ENCODE data around the gene SLC35B2. TPM values are rescaled to one million over a fixed set of nuclear protein-coding genes. Genes with fewer than 3 reads are reported as not detected.
A peak's percentile ranks its signal among the peaks of the same experiment; 100 is the strongest.

Gene SLC35B2
- total RNA-seq, 1 experiment from 2014 or later: 28.9 TPM

GRCh38 chr6:44216677-44217331 is 40.5 kb downstream of the SLC35B2 start, which contains the start of gene MYMX (continued):
- TF ChIP-seq ERG (CRISPR knock-in tag; IDR thresholded peaks at IDR 0.05) (no peak), ZNF281 (CRISPR knock-in tag; IDR thresholded peaks at IDR 0.05) (no peak), ETV6 (CRISPR knock-in tag; IDR thresholded peaks at IDR 0.05) (0 out of 2 replicates have a peak, but pooled peaks have one; percentile 46)

GRCh38 chr6:44214307-44214706 is 43.0 kb downstream of the SLC35B2 start:
- DNase-seq (ENCODE audit: low spot score) (no peak), ATAC-seq (no peak)
- H3K27me3 Mint-ChIP-seq (ENCODE audit: low read depth): no peaks in the 10 kb centered on the region
- CTCF ChIA-PET: interaction anchor here (1.1 to 1.7 kb wide), 3 partner anchors 9 to 41 kb away, joined by 4 to 5 read pairs (median 4); partner anchors contain the start of gene SLC29A1
- no peaks in the 10 kb centered on the region for H3K9me3 Mint-ChIP-seq
- peak overlapping the region; percentile 0; the same call in 1 of the 2 replicates for H3K27ac Mint-ChIP-seq
- H3K4me3 Mint-ChIP-seq: no peak overlapping the region
- H3K36me3 Mint-ChIP-seq: no peaks in the 10 kb centered on the region
- TF ChIP-seq USF1 (CRISPR knock-in tag; IDR thresholded peaks at IDR 0.05): no peak
- POLR2A ChIA-PET: no interaction called here
- peaks cover 27% of the 10 kb centered on the region for H3K4me1 Mint-ChIP-seq

GRCh38 chr6:44211284-44211683 is 46.0 kb downstream of the SLC35B2 start:
- Mint-ChIP-seq H3K4me3 (no peak overlapping the region), H3K27me3 (ENCODE audit: low read depth) (peaks cover 5% of the 10 kb centered on the region; the same call in 1 of the 2 replicates), H3K9me3 (no peaks in the 10 kb centered on the region), H3K4me1 (peaks cover 22% of the 10 kb centered on the region), H3K27ac (no peak overlapping the region), H3K36me3 (no peaks in the 10 kb centered on the region)
- no peak for ATAC-seq
- ChIA-PET CTCF (interaction anchor here (0.6 kb wide), 1 partner anchor 827 kb away, joined by 4 read pairs; no protein-coding TSS in a partner anchor), POLR2A (no interaction called here)
- DNase-seq (ENCODE audit: low spot score): no peak
- TF ChIP-seq ATF1 (CRISPR knock-in tag; IDR thresholded peaks at IDR 0.05): no peak
- TF ChIP-seq AR (CRISPR knock-in tag; IDR thresholded peaks at IDR 0.05): no peak
- TF ChIP-seq FOXK1 (CRISPR knock-in tag; IDR thresholded peaks at IDR 0.05): no peak
- TF ChIP-seq ZNF532 (CRISPR knock-in tag; IDR thresholded peaks at IDR 0.05; ENCODE audit: borderline replicate concordance): no peak
- TF ChIP-seq SP1 (CRISPR knock-in tag; conservative IDR thresholded peaks at IDR 0.05): no peak
- TF ChIP-seq SOX15 (CRISPR knock-in tag; IDR thresholded peaks at IDR 0.05): no peak
- no peak for TF ChIP-seq ATF6 (CRISPR knock-in tag; IDR thresholded peaks at IDR 0.05)
- TF ChIP-seq ZNF423 (CRISPR knock-in tag; IDR thresholded peaks at IDR 0.05): no peak
- TF ChIP-seq NR1H2 (CRISPR knock-in tag; IDR thresholded peaks at IDR 0.05): no peak
- TF ChIP-seq OVOL2 (CRISPR knock-in tag; IDR thresholded peaks at IDR 0.05; ENCODE audit: borderline replicate concordance): no peak
